GM19468 (cell line): ENCODE data around the gene CASKIN2.

ENCODE experiments used
- ATAC-seq: cut with Tn5 transposase; IDR thresholded peaks from one replicate; pipeline ENCODE4 v1.9.1; 2021; ENCODE audit warnings: mild to moderate bottlenecking, moderate library complexity, moderate number of reproducible peaks; ENCODE audit not compliant: unreplicated experiment; ENCODE audit errors: extremely low read depth

The CASKIN2 gene, protein sequence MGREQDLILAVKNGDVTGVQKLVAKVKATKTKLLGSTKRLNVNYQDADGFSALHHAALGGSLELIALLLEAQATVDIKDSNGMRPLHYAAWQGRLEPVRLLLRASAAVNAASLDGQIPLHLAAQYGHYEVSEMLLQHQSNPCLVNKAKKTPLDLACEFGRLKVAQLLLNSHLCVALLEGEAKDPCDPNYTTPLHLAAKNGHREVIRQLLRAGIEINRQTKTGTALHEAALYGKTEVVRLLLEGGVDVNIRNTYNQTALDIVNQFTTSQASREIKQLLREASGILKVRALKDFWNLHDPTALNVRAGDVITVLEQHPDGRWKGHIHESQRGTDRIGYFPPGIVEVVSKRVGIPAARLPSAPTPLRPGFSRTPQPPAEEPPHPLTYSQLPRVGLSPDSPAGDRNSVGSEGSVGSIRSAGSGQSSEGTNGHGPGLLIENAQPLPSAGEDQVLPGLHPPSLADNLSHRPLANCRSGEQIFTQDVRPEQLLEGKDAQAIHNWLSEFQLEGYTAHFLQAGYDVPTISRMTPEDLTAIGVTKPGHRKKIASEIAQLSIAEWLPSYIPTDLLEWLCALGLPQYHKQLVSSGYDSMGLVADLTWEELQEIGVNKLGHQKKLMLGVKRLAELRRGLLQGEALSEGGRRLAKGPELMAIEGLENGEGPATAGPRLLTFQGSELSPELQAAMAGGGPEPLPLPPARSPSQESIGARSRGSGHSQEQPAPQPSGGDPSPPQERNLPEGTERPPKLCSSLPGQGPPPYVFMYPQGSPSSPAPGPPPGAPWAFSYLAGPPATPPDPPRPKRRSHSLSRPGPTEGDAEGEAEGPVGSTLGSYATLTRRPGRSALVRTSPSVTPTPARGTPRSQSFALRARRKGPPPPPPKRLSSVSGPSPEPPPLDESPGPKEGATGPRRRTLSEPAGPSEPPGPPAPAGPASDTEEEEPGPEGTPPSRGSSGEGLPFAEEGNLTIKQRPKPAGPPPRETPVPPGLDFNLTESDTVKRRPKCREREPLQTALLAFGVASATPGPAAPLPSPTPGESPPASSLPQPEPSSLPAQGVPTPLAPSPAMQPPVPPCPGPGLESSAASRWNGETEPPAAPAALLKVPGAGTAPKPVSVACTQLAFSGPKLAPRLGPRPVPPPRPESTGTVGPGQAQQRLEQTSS (N-terminal part only)

DNA sequence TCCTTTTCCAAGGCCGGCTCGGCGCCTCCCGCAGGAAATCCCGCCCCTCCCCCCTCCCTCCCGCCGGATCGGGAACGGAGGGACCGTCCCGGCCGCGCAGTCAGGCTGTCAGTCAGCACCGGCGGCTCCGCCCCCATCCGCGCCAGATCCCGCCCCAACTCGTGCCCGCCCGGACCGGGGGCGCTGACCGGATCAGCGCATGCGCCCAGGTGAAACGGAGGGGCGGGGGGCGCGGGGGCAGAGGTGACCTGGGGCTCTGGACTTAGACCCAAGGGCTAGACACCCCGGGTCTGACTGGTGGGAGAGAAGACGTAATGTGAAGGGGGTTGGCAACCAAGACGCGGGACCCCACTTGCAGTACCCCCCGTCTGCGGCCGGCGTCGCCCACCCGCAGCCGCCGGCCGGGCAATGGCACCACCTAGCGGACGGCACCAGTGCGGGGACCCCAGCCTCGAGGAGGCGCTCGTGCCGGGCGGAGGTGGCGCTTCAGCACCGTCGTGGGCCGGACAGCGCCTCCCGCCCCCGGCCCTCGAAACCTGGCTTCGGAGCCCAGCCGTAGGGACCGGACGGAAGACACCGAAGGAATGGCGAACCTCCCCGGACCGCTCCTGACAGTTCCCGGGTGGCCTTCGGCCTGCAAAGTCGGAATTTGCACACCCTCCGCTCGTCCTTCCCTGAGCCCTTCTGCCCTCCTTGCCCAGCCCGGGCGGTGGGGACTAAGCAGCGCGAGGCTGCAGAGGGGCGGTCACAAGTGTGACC is at the start of gene CASKIN2:
CASKIN2 (minus strand) TSS at position 42 of the 759 bp plus-strand sequence. CDS start 1,733 bp downstream, outside the sequence.
- ATAC-seq, result no peak

DNA sequence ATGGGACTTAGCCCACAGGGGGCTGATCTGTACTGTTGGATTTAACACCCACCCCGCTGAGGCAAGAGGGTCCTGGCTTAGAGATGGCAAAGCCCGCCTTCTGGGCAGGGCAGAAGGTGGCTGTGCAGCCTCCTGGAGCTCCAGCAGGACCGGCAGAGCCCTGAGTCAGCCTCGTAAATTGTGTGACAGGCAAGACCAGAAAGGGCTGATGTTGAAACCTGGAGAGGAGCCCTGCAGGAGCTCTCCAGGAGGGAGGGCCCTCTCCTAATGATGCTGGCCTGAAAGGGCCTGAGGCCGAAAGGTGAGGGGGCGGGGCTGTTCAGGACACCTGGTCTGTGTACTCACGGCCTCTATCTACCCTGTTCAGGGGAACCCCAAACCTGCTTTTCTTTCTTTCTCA is 49.7 kb upstream of the CASKIN2 start:
- no peak for ATAC-seq

DNA sequence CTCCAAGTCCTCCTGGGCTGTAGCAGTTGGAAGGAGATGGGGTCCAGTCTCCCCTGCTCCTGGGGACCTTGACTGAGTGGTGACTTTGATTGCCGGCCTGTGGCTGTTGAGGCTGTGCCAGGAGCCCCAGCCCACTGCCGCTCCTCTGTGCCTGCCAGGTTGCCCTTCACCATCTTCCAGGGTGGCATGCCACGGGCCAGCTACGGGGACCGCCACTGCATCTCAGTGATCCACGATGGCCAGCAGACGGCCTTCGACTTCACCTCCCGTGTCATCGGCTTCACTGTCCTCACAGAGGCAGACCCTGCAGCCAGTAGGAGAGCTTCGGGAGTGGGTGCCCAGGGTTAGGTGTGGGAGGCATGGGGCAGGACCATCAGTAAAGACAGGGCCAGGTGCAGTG is 48.9 kb upstream of the CASKIN2 start:
- no peak for ATAC-seq

DNA sequence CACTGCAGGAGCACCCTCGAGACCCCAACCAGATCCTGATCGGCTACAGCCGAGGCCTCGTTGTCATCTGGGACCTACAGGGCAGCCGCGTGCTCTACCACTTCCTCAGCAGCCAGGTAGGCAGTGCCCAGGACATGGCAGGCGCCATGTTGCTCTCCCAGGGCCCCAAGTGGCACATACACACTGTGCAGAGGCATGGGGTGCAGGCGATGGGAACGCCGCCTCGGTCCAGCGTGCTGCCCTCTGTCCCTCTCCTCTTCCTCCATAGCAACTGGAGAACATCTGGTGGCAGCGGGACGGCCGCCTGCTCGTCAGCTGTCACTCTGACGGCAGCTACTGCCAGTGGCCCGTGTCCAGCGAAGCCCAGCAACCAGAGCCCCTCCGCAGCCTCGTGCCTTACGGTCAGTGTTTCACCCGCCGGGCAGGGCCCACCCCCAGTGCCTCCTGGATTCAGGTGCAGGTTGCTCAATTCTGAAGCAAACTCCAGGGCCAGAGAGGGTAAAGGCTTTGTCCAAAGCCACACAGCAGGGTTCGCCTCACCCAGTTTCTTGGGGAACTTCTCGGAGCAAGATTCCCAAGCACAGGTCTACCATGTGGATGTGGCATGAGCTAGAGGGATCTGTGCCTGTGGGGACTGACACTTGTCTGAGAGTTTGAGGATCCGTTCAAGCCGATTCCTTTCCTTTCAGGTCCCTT is 47.9 kb upstream of the CASKIN2 start:
- no peak for ATAC-seq

DNA sequence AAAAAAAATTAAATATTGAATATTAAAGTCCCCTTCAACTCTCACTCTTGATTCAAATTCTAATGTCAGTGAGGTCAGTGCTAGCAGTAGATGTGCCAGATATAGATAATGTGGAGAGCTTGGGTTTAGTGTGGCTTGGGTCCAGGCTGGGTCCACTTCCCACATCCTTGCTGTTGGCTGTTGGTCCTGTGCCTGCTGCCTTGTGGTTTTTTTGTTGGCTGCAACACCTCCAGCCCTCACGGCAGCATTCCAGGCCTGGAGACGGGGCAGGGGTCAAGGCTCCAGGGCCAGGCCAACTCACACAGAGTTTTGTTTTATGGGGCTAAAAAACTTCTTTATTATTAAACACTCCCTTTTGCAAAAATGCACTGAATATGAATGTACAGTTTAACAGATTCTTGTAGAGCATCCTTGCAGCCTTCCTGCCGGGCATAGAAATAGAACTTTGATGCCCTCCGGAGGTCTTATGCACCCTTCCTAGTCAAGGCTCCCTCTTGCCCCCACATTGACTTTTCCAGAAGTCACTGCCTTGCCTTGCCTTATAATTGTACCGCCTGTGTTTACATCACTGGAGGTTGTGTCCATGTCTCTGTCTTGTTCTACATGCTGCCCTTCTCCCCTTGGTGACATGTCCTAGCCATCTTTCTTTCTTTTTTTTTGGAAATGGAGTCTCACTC is 46.7 kb upstream of the CASKIN2 start:
- no peak for ATAC-seq

DNA sequence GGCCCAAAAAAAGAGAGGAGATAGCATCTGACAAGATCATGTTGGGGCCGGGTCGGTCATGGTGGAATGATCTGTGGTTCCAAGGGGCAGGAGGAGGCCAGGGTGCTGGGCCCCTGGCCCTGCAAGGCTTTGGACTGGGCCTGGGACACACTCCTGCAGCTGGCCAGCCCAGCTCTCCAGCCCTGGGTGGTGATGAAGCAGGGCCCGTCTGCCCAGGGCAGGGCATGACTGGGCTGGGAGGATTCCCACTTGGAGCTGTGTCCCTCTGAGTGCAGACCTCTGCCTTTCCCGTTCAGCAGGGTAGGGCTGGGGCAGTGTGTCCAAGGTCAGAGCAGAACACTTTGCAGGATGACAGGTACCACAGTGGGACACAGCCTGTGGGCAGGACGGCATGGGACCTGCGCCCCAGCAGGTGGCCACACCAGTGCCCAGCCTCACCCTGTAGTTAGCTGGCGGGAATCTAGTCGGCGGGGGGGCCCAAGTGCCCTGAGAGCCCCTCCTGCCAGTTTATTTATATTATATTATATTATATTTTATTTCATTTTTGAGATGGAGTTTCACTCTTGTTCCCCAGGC is 44.7 kb upstream of the CASKIN2 start:
- no peak for ATAC-seq

DNA sequence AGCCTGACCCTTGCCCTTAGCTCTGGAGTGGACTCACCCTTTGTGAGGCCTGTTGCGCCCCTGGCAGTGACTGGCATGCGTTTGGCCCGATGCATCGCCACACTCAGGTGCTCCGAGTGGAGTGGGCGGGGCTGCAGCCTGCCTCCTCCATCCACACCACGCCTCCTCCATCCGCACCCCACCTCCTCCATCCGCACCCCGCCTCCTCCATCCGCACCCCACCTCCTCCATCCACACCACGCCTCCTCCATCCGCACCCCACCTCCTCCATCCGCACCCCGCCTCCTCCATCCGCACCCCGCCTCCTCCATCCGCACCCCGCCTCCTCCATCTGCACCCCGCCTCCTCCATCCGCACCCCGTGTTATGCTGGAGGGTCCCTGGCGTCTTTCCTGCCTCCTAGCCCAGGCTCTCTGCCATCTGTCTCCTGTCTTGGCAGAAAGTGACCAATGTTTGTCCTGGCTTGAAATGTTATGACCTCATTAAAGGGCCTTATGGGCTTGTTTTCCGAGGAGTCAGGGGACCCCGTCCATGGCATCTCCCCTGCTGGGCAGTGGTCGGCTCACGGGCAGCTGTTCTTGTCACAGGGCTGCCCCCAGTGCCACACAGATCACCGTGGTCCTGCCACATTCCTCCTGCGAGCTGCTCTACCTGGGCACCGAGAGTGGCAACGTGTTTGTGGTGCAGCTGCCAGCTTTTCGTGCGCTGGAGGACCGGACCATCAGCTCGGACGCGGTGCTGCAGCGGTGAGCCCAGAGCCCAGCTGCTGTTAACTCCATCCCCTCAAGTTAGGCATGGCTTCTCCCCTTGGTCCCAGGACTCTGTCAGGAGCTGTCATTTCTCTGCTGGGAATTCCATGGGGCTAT is 43.6 kb upstream of the CASKIN2 start:
- no peak for ATAC-seq

DNA sequence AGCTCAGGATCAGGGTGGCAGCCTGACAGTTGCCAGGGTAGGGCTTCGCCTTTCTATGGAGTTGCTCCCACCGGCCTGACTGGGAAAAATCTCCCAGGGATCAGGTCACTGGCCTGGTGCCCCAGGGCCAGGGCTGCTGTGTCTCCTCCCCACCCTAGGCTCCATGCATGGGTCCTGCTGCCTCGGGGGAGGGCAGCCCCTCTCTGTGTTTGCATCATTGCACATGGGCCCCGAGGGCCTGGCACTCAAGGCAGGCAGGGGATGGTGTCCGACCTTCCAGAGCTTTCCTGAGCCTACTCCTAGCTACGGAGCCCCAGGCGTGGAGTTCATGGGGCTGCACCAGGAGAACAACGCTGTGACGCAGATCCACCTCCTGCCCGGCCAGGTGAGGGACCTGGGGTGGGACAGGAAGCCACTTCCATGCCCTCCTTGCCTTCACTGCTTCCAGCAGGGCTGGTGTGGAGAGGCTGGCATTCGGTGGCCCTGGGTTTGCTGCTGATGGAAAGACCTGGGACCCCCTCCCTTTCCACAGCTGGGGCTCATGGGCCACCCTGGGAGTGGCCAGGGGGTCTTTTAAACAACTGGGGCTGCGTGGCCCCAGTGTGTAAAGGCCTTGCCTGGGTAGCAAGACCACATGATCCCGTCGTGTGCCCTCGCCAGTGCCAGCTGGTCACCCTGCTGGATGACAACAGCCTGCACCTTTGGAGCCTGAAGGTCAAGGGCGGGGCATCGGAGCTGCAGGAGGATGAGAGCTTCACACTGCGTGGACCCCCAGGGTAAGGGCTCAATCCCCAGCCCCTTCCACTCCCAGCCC is 42.7 kb upstream of the CASKIN2 start:
- ATAC-seq, result no peak

DNA sequence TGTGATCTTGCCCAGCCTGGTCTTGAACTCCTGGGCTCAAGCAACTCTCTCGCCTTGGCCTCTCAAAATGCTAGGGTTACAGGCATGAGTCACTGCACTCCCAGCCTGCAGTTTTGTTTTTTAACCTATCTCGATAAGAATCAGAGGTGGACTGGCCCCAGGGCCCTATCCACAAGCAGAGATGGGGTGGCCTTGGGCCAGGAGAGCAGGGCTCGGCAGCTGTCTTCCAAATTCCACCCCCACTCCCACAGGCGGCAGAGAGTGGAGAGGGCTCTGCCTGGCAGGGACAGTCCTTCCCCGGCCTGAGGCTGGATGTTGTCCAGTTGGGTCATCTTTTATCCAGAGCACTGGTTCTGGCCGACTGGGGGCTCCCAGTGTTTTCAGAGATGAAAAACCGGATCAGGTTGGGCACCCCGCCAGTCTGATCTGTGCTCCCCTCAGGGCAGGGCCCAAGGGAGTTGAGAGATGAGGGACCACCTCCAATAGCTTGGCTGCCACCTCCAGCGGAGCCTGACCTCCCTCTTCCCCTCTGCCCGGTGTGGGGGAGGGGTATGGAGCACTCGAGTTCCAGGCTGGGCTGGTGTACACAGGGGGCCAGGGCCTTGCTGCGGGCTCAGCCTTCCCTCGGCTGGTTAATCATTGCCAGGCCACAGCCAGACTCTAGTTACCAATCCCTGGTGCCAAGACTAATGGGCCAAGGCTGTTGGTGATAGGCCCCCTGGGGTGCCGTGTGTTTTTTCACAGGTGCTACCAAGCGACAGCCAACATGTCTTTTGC is 41.9 kb upstream of the CASKIN2 start:
- ATAC-seq, result no peak

DNA sequence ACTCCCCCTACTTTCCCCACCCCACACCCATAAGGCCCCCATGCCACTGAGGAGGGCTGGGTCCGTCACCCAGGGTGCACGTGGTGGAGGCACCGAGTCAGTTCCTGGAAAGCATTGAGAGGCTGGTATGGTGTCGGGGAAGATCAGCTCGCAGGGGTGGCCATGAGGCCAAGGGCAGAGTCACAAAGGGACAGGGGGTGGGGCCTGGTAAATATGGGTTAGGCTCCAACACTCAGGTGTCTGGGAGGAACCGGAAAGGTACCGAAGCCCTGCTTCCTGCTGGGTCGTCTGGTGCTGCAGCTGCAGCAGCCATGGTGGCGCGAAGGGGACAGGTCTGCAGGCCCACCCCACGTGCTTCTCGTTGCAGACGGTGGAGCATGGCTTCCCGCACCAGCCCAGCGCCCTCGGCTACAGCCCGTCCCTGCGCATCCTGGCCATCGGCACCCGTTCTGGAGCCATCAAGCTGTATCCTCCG is 40.4 kb upstream of the CASKIN2 start:
- ATAC-seq, result no peak

DNA sequence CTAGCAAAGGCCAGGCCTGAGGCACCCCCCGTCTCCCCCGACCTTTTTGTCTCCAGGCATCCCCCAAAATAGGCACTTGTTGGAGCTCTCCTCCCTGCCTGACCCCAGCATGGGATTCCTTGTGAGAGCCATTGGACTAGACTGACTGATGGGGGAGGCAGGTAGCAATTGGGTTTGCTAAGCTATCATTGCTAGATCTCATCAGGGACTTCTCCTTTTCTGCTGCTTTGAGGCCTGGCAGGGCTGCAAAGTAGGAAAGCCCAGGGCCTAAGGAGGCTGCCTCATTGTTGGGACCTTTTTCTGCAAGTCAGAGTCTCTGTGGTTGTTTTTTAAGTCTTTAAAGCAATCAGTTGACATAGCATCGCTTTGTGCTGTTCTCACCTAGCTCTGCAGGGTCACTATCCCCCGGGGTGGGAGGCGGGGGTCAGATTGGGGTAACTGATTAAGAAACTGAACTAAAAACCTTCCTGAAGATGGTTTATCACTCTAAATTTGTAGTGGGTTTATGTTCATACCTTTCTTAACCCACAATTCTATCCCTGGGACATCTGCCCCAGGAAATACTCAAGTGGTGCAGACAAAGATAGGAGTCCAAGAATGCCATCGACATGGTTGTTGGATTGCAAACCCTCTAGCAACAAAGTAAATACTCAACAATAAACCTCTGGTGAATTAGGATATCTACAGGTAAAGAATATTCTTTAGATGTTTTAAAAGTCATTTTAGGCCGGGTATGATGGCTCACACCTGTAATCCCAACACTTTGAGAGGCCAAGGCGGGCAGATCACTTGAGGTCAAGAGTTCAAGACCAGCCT is 38.2 kb upstream of the CASKIN2 start:
- no peak for ATAC-seq

DNA sequence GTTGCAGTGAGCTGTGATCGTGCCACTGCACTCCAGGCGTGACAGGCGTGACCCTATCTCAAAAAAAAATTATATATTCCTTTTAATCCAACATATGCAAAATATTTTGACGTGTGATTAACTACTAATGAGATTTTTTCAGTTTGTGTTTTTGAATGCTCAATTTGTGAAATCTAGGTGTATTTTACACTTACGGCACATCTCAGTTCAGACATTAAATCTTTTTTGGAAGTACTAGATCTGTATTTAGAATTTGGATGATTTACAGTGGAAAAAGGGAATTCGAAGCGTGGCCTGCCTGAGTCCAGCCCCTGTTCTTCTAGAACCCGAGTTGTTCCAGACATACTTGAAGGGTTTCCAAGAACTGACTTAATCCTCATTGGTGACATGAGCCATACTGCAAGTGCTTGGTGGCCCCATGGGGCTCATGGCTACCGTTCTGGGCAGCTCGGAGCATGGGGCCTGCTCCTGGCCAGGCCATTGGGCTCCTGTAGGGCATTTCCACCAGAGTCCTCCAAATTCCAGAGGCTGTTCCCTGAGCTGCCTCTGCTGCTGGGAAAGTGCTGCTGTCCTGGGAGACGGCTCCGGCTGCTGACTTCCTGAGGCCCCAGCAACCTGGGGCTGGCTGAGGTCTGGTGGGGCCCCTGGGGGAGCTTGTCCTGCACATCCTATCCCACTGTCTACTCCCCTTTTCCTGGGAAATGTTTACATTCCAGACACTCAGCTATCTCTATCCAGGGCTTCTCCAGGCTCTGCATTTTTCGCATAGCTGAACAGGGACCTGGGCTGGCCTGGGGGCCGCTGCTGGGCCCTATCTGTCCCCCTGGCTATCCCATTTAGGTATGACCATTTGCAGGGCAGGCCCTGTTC is 37.3 kb upstream of the CASKIN2 start:
- no peak for ATAC-seq

DNA sequence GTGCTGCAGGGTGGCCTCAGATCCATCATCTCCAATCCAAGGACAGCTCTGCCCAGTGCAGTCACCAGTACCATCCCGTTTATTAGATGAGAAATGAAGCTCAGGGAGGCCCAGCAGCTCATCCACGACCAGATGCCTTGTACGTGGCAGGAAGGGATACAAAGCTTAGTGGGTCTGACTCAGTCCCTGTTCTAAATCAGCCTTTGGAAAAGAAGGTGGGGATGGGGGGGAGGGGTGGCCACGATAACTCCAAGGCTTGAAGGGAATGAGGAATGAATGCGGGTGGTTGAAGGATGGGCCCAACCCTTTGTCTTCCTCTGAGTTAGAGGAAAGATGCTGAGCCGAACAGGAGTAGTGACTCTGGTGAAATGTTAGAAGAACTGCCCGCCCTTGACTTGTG is 35.9 kb upstream of the CASKIN2 start:
- no peak for ATAC-seq

DNA sequence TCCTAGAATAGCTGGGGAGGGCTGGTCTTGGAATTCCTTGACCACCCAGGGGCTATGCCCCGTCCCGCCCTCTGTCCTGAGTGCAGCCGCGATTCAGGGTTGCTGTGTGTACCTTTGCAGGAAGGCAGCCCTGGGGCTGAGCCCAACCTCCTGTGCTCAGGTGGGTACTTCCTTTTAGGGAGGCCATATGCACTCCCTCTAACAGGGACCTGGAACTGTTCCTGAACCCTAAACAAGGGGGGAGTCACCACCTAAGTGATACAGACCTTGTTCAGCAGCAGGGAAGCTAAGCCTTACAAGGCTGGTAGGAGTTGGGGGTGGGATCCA is 34.8 kb upstream of the CASKIN2 start:
- no peak for ATAC-seq
